RWPE2 (cell line): ENCODE measurements around the gene GNA15.
A peak's percentile ranks its signal among the peaks of the same experiment; 100 is the strongest.

Source experiments
- ATAC-seq: fragments of 200-7000 bp; cut with Tn5 transposase; 3 replicates; pipeline ENCODE4 v1.9.1; 2021; ENCODE audit warnings: low read depth
- DNase-seq: peaks from one replicate; pipeline ENCODE4 v3.0.0-alpha.2; 2020; ENCODE audit warnings: low spot score
- H3K27ac ChIP-seq: fragments of 450-650 bp; 2 replicates; pipeline ENCODE4 v1.5.1; 2017; ENCODE audit warnings: mild to moderate bottlenecking; ENCODE audit not compliant: poor library complexity, severe bottlenecking
- H3K27me3 ChIP-seq: fragments of 250-450 bp; sonication (Bioruptor Pico); 2 replicates; pipeline ENCODE4 v1.5.1; 2021; ENCODE audit warnings: mild to moderate bottlenecking, moderate library complexity; ENCODE audit not compliant: insufficient read depth, poor library complexity, severe bottlenecking
- H3K36me3 ChIP-seq: fragments of 250-450 bp; sonication (Bioruptor Pico); 2 replicates; pipeline ENCODE4 v1.5.1; 2020; ENCODE audit warnings: low read depth, mild to moderate bottlenecking, moderate library complexity
- H3K4me1 ChIP-seq: fragments of 250-450 bp; sonication (Bioruptor Pico); 2 replicates; pipeline ENCODE4 v1.5.1; 2021; ENCODE audit warnings: mild to moderate bottlenecking, moderate library complexity; ENCODE audit not compliant: insufficient read depth, poor library complexity, severe bottlenecking
- H3K4me3 ChIP-seq: fragments of 250-450 bp; sonication (Bioruptor Pico); 2 replicates; pipeline ENCODE4 v1.5.1; 2021; ENCODE audit warnings: mild to moderate bottlenecking, moderate library complexity; ENCODE audit not compliant: severe bottlenecking
- H3K9me3 ChIP-seq: fragments of 250-450 bp; sonication (Bioruptor Pico); 2 replicates; pipeline ENCODE4 v1.5.1; 2021; ENCODE audit warnings: mild to moderate bottlenecking, moderate library complexity; ENCODE audit not compliant: severe bottlenecking
- TF ChIP-seq, protein P1 (sequence below): fragments of 450-650 bp; IDR thresholded peaks from one replicate; pipeline ENCODE4 v1.5.1; 2017; ENCODE audit warnings: mild to moderate bottlenecking, moderate library complexity; ENCODE audit not compliant: poor library complexity, severe bottlenecking

The GNA15 gene

DNA sequence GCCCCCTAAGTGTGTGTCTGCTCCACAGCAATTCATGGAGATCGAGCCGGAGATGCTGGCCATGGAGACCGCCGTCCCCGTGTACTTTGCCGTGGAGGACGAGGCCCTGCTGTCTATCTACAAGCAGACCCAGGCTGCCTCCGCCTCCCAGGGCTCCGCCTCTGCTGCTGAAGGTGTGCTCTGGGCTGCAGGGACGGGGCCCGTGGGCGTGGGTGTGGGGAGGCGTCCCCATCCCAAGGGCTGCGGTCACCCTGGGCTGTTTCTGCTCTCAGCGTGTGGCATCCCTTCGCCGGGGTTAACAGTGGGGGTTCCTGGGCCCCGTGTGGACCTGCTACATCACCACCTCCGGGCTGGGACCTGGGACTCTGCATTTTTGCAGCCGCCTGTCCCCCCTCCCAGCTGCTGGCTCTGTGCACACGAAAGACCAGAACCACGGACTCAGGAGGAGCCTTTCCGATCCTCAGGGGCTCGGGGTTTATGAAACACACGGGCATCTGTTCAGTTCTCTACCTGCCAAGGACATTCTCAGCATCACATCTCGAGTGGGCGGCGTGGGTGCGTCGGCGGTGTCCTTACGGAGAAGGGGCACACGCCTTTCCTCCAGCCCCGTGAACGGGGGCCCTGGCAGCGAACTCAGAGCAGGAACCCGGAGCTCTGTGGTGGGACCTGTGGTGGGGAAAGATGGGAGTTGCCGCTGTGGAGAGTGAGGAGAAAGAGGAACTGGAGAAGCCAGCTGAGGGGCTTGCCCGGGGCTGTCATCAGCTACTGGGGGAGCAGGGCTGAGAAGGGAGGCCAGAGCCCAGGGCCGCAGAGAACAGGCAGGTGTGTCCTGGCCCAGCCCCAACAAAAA, 57.6 kb downstream of the GNA15 start:
- Histone ChIP-seq H3K27me3 (no peaks in the 10 kb centered on the region), H3K4me3 (no peak overlapping the region), H3K9me3 (no peaks in the 10 kb centered on the region), H3K27ac (no peak overlapping the region), H3K36me3 (peaks cover 25% of the 10 kb centered on the region), H3K4me1 (no peaks in the 10 kb centered on the region)
- DNase-seq, result peak; percentile 52
- TF ChIP-seq, protein P1, sequence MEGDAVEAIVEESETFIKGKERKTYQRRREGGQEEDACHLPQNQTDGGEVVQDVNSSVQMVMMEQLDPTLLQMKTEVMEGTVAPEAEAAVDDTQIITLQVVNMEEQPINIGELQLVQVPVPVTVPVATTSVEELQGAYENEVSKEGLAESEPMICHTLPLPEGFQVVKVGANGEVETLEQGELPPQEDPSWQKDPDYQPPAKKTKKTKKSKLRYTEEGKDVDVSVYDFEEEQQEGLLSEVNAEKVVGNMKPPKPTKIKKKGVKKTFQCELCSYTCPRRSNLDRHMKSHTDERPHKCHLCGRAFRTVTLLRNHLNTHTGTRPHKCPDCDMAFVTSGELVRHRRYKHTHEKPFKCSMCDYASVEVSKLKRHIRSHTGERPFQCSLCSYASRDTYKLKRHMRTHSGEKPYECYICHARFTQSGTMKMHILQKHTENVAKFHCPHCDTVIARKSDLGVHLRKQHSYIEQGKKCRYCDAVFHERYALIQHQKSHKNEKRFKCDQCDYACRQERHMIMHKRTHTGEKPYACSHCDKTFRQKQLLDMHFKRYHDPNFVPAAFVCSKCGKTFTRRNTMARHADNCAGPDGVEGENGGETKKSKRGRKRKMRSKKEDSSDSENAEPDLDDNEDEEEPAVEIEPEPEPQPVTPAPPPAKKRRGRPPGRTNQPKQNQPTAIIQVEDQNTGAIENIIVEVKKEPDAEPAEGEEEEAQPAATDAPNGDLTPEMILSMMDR, result no peak
- ATAC-seq, result no peak

GRCh38 chr19:3194106-3195087, 58.6 kb downstream of the GNA15 start:
- Histone ChIP-seq H3K4me3 (no peak overlapping the region), H3K27ac (no peak overlapping the region), H3K36me3 (peaks cover 19% of the 10 kb centered on the region), H3K9me3 (no peaks in the 10 kb centered on the region), H3K4me1 (no peaks in the 10 kb centered on the region), H3K27me3 (no peaks in the 10 kb centered on the region)
- ATAC-seq (no peak), DNase-seq (no peak)
- TF ChIP-seq, protein P1, result no peak

DNA sequence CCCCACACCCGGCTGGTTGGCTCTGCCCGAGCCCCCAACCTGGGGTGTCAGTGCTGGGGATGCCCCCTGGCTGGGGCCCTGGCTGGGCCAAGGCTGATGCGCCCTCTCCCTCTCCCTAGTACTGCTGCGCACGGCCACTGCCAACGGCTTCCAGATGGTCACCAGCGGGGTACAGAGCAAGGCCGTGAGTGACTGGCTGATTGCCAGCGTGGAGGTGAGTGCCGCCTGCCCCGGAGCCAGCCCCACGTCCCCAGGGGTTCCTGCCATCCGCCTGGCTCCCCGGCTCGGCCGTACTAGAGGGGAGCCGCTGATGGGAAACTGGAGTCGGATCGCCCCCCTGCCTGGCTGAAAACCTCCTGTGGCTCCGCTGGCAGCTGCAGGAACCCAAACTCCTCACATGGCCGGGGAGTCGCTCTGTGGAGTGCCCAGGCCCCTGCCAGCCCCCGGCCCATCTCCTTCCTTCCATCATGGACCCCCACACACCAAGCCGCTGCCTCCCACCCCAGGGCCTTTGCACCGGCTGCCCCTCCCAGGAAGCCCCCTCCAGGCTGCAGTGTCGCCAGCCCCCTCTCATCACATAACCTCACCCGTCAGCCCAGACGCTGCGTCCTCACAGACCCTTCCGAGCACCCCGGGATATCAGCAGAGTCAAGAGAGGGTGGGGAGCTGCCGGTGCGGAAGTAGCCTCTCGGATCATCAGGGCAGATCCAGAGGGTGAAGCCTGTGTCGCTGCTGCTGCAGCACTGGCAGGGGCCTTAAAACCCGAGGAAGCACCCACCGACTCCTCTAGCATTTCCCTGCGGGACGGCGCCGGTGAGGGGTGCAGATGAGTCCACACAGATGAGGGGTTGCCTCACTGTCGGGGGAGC, 60.5 kb downstream of the GNA15 start:
- TF ChIP-seq, protein P1, result no peak
- Histone ChIP-seq H3K4me3 (no peak overlapping the region), H3K27ac (no peak overlapping the region), H3K9me3 (no peaks in the 10 kb centered on the region), H3K27me3 (no peaks in the 10 kb centered on the region), H3K36me3 (peaks cover 12% of the 10 kb centered on the region), H3K4me1 (no peaks in the 10 kb centered on the region)
- DNase-seq, result no peak
- ATAC-seq, result no peak

DNA sequence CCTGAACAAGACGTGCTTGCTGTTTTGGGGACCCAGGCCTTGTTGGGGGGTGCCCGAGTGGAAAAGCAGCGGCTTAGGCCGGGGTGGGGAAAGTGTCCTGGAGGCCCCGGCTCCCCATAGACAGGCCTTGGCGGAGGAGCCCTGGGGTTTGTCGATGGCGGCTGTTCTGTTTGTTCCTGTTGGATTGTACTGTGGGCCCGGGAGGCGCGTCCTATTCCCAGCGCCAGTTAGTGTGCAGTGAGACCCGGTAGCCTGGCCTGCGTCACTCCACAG, 61.0 kb downstream of the GNA15 start:
- DNase-seq (no peak), ATAC-seq (no peak)
- Histone ChIP-seq H3K4me1 (no peaks in the 10 kb centered on the region), H3K36me3 (peaks cover 7% of the 10 kb centered on the region), H3K27ac (no peak overlapping the region), H3K4me3 (no peak overlapping the region), H3K27me3 (no peaks in the 10 kb centered on the region), H3K9me3 (no peaks in the 10 kb centered on the region)
- TF ChIP-seq, protein P1, result no peak
